Breast epithelium (tissue), 4 donors: ENCODE data around the gene KLHL22. TPM values are rescaled to one million over a fixed set of nuclear protein-coding genes. Genes with fewer than 3 reads are reported as not detected.

Experiments
- DNase-seq, 2 donors: peaks; one replicate each; pipeline ENCODE4 v3.0.0-alpha.2; 2019; ENCODE audit warnings: low spot score in 2 of 2
- H3K27ac ChIP-seq, 2 donors: fragments of 200-600 bp; sonication (generic) in 1 of 2; one replicate each; pipeline ENCODE4 v1.5.1; 2016 to 2019; ENCODE audit warnings: mild to moderate bottlenecking in 1 of 2
- H3K27me3 ChIP-seq, 2 donors: fragments of 200-600 bp; sonication (generic) in 1 of 2; one replicate each; pipeline versions ENCODE4 v1.5.1 to v1.6.0; 2017 to 2019; ENCODE audit warnings: control low read depth in 1 of 2, mild to moderate bottlenecking in 1 of 2
- H3K36me3 ChIP-seq: fragments of 200-600 bp; one replicate; pipeline ENCODE4 v1.5.1; 2019
- H3K4me1 ChIP-seq, 2 donors: fragments of 200-600 bp; sonication (generic); one replicate each; pipeline ENCODE4 v1.5.1; 2016 to 2019; ENCODE audit warnings: control low read depth in 1 of 2
- H3K4me3 ChIP-seq, 3 donors: fragments of 200-600 bp; sonication (generic); 1 replicate in 2 of 3; 2 replicates in 1 of 3; pipeline ENCODE4 v1.5.1; 2016 to 2019; ENCODE audit warnings: mild to moderate bottlenecking in 3 of 3, moderate library complexity in 2 of 3
- H3K9me3 ChIP-seq, 2 donors: fragments of 200-600 bp; sonication (generic) in 1 of 2; one replicate each; pipeline ENCODE4 v1.5.1; 2016 to 2019; ENCODE audit warnings: control low read depth in 1 of 2
- CTCF ChIP-seq, 3 donors: fragments of 450-650 bp; IDR thresholded peaks; one replicate each; pipeline ENCODE4 v1.5.1; 2016 to 2017; ENCODE audit warnings: antibody characterized with exemption in 3 of 3, mild to moderate bottlenecking in 3 of 3, moderate library complexity in 3 of 3
- POLR2A ChIP-seq: fragments of 450-650 bp; IDR thresholded peaks from one replicate; pipeline ENCODE4 v1.6.1; 2016; ENCODE audit warnings: antibody characterized with exemption, mild to moderate bottlenecking, moderate library complexity
- POLR2AphosphoS5 ChIP-seq, 3 donors: sonication (generic); formaldehyde crosslinking; IDR thresholded peaks; one replicate each; pipeline ENCODE4 v1.6.1; 2017; ENCODE audit warnings: antibody characterized with exemption in 3 of 3
- intact Hi-C: fragments of 100-400 bp; cut with DNase I; formaldehyde crosslinking; loops from one replicate; pipeline ENCODE4 v1.15.1; 2023; ENCODE audit warnings: low total_unique reads
- total RNA-seq, 3 donors: library from RNA; depleted of rRNA; stranded (reverse); fragments of >200 nt; gene quantifications; one replicate each; pipeline ENCODE4 v1.1.0, GENCODE V29; 2016

KLHL22 gene
- total RNA-seq, 3 donors from 2014 or later, result 28.5 to 38.0 (median 35.4) TPM

- Histone ChIP-seq H3K4me3 (peak overlapping the region in 2 of 3 donors; percentile 40 to 59), H3K27me3 (peaks cover 0 to 20% of the 10 kb centered on the region in 2 donors), H3K27ac (no peak overlapping the region), H3K36me3 (no peaks in the 10 kb centered on the region), H3K4me1 (peaks cover 8 to 9% of the 10 kb centered on the region in 2 donors), H3K9me3 (no peaks in the 10 kb centered on the region)
- intact Hi-C loops, result no loop called here
- no peak for DNase-seq
- TF ChIP-seq CTCF (IDR thresholded peaks at IDR 0.05) (no peak), POLR2AphosphoS5 (IDR thresholded peaks at IDR 0.05) (no peak), POLR2A (no peak)
Measured at GRCh38 chr22:20431511-20432192, 63.9 kb downstream of the KLHL22 start.

DNA sequence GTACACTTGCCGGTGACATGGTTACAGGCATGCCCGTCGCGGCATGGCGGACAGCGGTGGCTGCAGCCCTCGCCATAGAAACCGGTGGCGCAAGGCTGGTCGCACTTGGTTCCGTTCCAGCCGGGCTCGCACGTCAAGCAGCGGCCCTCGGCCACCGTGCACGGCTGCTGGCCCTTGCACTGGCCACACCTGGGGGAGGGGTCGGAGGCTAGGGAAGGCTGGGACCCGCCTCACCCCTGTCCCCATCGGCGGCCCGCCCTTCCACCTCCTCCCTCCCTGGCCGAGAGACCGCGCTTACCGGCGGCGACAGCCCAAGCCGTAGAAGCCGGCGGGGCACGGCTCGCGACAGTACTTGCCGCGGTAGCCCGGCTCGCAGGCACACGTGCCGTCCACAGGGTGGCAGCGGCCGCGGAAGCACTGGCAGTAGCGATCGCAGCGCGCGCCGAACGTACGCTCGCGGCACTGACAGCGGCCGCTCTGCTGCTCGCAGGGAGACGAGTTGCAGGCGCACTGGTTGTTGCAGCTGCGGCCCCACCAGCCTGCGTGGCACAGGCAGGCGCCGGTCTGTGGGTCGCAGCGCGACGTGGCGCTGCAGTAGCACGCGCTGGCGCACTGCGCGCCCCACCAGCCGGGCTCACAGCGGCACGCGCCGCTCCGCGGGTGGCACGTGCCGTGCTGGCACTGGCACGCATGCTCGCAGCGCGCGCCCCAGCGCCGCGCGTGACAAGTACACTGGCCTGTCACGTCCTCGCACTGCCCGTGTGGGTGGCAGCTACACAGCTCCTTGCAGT lies 64.7 kb downstream of the KLHL22 start:
- H3K4me3 ChIP-seq, result peak overlapping the region; percentile 13 to 59 (median 40)
- H3K27ac ChIP-seq, result no peak overlapping the region
- no peaks in the 10 kb centered on the region for H3K9me3 ChIP-seq
- TF ChIP-seq CTCF (IDR thresholded peaks at IDR 0.05), result peak in 2 of 3 donors; percentile 27 to 35
- no peak for TF ChIP-seq POLR2A
- no peak for TF ChIP-seq POLR2AphosphoS5 (IDR thresholded peaks at IDR 0.05)
- no peak for DNase-seq
- H3K4me1 ChIP-seq, result peaks cover 8 to 9% of the 10 kb centered on the region in 2 donors
- intact Hi-C loops, result no loop called here
- peaks cover 0 to 19% of the 10 kb centered on the region in 2 donors for H3K27me3 ChIP-seq
- no peaks in the 10 kb centered on the region for H3K36me3 ChIP-seq

- peak overlapping the region in 2 of 3 donors; percentile 40 to 59 for H3K4me3 ChIP-seq
- peaks cover 8 to 9% of the 10 kb centered on the region in 2 donors for H3K4me1 ChIP-seq
- peaks cover 0 to 12% of the 10 kb centered on the region in 2 donors for H3K27me3 ChIP-seq
- intact Hi-C loops, result no loop called here
- TF ChIP-seq CTCF (IDR thresholded peaks at IDR 0.05) (no peak), POLR2A (no peak), POLR2AphosphoS5 (IDR thresholded peaks at IDR 0.05) (no peak)
- no peak for DNase-seq
- H3K27ac ChIP-seq, result no peak overlapping the region
- H3K9me3 ChIP-seq, result no peaks in the 10 kb centered on the region
- no peaks in the 10 kb centered on the region for H3K36me3 ChIP-seq
Measured at GRCh38 chr22:20430101-20430719, 65.4 kb downstream of the KLHL22 start.

- Histone ChIP-seq H3K4me3 (peak overlapping the region; percentile 22 to 29 (median 26)), H3K27ac (no peak overlapping the region), H3K9me3 (no peaks in the 10 kb centered on the region), H3K36me3 (no peaks in the 10 kb centered on the region), H3K27me3 (peaks cover 0 to 12% of the 10 kb centered on the region in 2 donors), H3K4me1 (peaks cover 8 to 9% of the 10 kb centered on the region in 2 donors)
- intact Hi-C loops, result no loop called here
- no peak for DNase-seq
- no peak for TF ChIP-seq POLR2AphosphoS5 (IDR thresholded peaks at IDR 0.05)
- no peak for TF ChIP-seq POLR2A
- no peak for TF ChIP-seq CTCF (IDR thresholded peaks at IDR 0.05)
Measured at GRCh38 chr22:20429254-20430100, 66.1 kb downstream of the KLHL22 start.
